Measurements from ENCODE around the gene EIF3D.
A peak's percentile ranks its signal among the peaks of the same experiment; 100 is the strongest.

Gene EIF3D, protein sequence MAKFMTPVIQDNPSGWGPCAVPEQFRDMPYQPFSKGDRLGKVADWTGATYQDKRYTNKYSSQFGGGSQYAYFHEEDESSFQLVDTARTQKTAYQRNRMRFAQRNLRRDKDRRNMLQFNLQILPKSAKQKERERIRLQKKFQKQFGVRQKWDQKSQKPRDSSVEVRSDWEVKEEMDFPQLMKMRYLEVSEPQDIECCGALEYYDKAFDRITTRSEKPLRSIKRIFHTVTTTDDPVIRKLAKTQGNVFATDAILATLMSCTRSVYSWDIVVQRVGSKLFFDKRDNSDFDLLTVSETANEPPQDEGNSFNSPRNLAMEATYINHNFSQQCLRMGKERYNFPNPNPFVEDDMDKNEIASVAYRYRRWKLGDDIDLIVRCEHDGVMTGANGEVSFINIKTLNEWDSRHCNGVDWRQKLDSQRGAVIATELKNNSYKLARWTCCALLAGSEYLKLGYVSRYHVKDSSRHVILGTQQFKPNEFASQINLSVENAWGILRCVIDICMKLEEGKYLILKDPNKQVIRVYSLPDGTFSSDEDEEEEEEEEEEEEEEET

DNA sequence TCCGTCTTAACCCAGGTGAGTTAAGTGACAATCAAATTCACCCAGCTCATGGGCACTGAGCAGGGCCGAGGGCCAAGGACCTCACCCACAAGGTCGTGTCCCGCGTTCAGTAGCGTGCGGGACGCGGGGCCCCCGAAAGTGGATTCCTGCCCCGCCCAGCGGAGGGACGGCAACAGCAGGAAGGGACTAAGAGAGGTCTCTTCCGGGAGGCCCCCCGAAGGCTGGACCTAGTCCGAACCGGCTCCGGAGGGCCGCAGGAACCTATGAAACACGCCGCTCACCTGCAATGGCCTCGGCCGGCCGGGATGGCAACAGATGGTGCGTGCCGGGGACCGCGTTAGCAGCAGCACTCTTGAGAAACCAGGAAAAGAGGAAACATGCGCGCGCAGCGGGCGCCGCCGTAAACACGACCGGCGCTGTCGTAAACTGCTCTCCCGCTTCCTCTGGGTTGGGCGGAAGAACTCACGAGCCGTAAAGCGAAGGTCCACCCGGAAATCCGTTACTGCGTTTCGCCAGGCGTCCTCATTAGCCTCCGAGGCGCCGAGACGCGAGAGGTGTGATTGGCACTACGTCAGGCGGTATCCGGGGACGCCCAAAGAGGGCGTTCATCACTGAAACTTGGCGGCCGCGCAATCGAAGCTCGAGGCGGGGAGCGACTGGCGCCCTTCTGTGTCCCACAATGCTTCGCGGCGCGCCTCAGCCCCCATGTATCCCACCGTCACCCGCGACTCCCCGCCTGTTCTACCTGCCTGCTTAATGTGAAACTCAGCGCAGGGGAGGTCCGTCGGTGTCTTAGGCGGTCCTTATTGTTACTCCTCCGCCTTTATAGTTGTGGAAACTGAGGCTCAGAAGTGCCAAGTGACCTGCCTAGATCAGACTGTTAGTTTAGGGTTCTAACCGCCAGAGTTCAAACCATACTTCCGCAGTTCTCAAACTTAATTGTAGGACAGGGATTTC is at the start of gene EIF3D:
TSS of gene EIF3D (minus strand) at position 372 of the 957 bp plus-strand sequence. CDS start 3,045 bp downstream, outside the sequence.
- H3K9ac ChIP-seq, result peak within 1 kb of the TSS; percentile 90

GRCh38 chr22:36578619-36579018 is 49.7 kb upstream of the EIF3D start:
- Histone ChIP-seq H4K20me1 (ENCODE audit: insufficient read depth) (no peaks in the 10 kb centered on the region), H3K27me3 (ENCODE audit: insufficient read depth, low read depth) (peaks cover 76% of the 10 kb centered on the region), H2AFZ (ENCODE audit: low read depth) (no peak overlapping the region), H3K4me1 (ENCODE audit: low read depth, poor library complexity, severe bottlenecking) (no peaks in the 10 kb centered on the region), H3K4me2 (no peak overlapping the region), H3K27ac (no peak overlapping the region), H3K9ac (no peak overlapping the region), H3K36me3 (ENCODE audit: insufficient read depth) (no peaks in the 10 kb centered on the region), H3K4me3 (IDR thresholded peaks at IDR 0.05; ENCODE audit: insufficient read depth, low read depth, low read length) (no peak overlapping the region), H3K79me2 (ENCODE audit: insufficient read depth, low read depth) (no peaks in the 10 kb centered on the region)
- TF ChIP-seq, protein P1, sequence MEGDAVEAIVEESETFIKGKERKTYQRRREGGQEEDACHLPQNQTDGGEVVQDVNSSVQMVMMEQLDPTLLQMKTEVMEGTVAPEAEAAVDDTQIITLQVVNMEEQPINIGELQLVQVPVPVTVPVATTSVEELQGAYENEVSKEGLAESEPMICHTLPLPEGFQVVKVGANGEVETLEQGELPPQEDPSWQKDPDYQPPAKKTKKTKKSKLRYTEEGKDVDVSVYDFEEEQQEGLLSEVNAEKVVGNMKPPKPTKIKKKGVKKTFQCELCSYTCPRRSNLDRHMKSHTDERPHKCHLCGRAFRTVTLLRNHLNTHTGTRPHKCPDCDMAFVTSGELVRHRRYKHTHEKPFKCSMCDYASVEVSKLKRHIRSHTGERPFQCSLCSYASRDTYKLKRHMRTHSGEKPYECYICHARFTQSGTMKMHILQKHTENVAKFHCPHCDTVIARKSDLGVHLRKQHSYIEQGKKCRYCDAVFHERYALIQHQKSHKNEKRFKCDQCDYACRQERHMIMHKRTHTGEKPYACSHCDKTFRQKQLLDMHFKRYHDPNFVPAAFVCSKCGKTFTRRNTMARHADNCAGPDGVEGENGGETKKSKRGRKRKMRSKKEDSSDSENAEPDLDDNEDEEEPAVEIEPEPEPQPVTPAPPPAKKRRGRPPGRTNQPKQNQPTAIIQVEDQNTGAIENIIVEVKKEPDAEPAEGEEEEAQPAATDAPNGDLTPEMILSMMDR (conservative IDR thresholded peaks at IDR 0.05; ENCODE audit: low read depth, low read length), result no peak

More for the DNA sequence above, at the start of gene EIF3D:
- Histone ChIP-seq H3K36me3 (ENCODE audit: insufficient read depth) (peaks cover 13% of the 10 kb centered on the region), H2AFZ (ENCODE audit: low read depth) (peak within 1 kb of the TSS; percentile 93), H3K4me2 (peak within 1 kb of the TSS; percentile 52), H3K27me3 (ENCODE audit: insufficient read depth, low read depth) (no peaks in the 10 kb centered on the region), H4K20me1 (ENCODE audit: insufficient read depth) (no peaks in the 10 kb centered on the region), H3K27ac (peak within 1 kb of the TSS; percentile 78), H3K79me2 (ENCODE audit: insufficient read depth, low read depth) (peaks cover 38% of the 10 kb centered on the region), H3K4me3 (IDR thresholded peaks at IDR 0.05; ENCODE audit: insufficient read depth, low read depth, low read length) (peak within 1 kb of the TSS; percentile 15), H3K4me1 (ENCODE audit: low read depth, poor library complexity, severe bottlenecking) (peaks cover 15% of the 10 kb centered on the region)
- TF ChIP-seq, protein P1 (conservative IDR thresholded peaks at IDR 0.05; ENCODE audit: low read depth, low read length), result no peak; the same call in 1 of the 2 replicates

- H2AFZ ChIP-seq (ENCODE audit: low read depth), result no peak overlapping the region
- no peak overlapping the region for H3K4me3 ChIP-seq (IDR thresholded peaks at IDR 0.05; ENCODE audit: insufficient read depth, low read depth, low read length)
- no peak overlapping the region for H3K4me2 ChIP-seq
- no peaks in the 10 kb centered on the region for H3K4me1 ChIP-seq (ENCODE audit: low read depth, poor library complexity, severe bottlenecking)
- no peak overlapping the region for H3K27ac ChIP-seq
- peaks cover 71% of the 10 kb centered on the region for H3K27me3 ChIP-seq (ENCODE audit: insufficient read depth, low read depth)
- H3K36me3 ChIP-seq (ENCODE audit: insufficient read depth), result no peaks in the 10 kb centered on the region
- no peak overlapping the region for H3K9ac ChIP-seq
- H4K20me1 ChIP-seq (ENCODE audit: insufficient read depth), result no peaks in the 10 kb centered on the region
- TF ChIP-seq, protein P1 (conservative IDR thresholded peaks at IDR 0.05; ENCODE audit: low read depth, low read length), result no peak
- H3K79me2 ChIP-seq (ENCODE audit: insufficient read depth, low read depth), result no peaks in the 10 kb centered on the region
Observed at GRCh38 chr22:36577019-36577418, 48.1 kb upstream of the EIF3D start.

DNA sequence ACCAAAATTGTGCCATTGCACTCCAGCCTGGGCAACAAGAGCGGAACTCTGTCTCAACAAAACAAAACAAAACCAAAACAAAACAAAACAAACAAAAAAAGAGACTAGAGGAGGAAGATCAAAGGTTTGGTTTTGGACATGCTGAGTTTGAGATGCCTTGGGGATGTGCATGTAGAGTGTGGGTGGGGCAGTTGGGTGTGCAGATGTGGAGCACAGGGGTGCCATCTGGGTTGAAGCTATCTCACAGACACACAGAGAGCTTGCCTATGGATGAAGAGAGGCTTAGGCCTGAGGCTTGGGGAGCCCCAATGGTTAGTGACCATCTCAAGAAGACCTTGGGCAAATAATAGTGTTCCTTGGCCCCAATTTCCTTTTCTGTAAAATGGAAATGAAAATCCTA is 45.8 kb upstream of the EIF3D start:
- H3K79me2 ChIP-seq (ENCODE audit: insufficient read depth, low read depth), result no peaks in the 10 kb centered on the region
- TF ChIP-seq, protein P1 (conservative IDR thresholded peaks at IDR 0.05; ENCODE audit: low read depth, low read length), result no peak
- no peak overlapping the region for H3K9ac ChIP-seq
- H3K4me2 ChIP-seq, result no peak overlapping the region
- H2AFZ ChIP-seq (ENCODE audit: low read depth), result no peak overlapping the region
- H3K27ac ChIP-seq, result no peak overlapping the region
- no peaks in the 10 kb centered on the region for H3K4me1 ChIP-seq (ENCODE audit: low read depth, poor library complexity, severe bottlenecking)
- H3K27me3 ChIP-seq (ENCODE audit: insufficient read depth, low read depth), result peaks cover 54% of the 10 kb centered on the region
- H4K20me1 ChIP-seq (ENCODE audit: insufficient read depth), result no peaks in the 10 kb centered on the region
- no peak overlapping the region for H3K4me3 ChIP-seq (IDR thresholded peaks at IDR 0.05; ENCODE audit: insufficient read depth, low read depth, low read length)
- H3K36me3 ChIP-seq (ENCODE audit: insufficient read depth), result no peaks in the 10 kb centered on the region

Measured in KMS-11 (cell line).